Activated gamma-delta T cell (primary cell): ENCODE data around the gene FOXK1.
"Not testable (repeated sequence)": the region's sequence is repeated elsewhere in the genome, so short reads cannot be mapped to it uniquely, and the experiment has no call there.

Experiments used
- DNase-seq: peaks from one replicate; lab custom pipeline; 2025; lab: John Stamatoyannopoulos, UW

FOXK1 gene

DNA sequence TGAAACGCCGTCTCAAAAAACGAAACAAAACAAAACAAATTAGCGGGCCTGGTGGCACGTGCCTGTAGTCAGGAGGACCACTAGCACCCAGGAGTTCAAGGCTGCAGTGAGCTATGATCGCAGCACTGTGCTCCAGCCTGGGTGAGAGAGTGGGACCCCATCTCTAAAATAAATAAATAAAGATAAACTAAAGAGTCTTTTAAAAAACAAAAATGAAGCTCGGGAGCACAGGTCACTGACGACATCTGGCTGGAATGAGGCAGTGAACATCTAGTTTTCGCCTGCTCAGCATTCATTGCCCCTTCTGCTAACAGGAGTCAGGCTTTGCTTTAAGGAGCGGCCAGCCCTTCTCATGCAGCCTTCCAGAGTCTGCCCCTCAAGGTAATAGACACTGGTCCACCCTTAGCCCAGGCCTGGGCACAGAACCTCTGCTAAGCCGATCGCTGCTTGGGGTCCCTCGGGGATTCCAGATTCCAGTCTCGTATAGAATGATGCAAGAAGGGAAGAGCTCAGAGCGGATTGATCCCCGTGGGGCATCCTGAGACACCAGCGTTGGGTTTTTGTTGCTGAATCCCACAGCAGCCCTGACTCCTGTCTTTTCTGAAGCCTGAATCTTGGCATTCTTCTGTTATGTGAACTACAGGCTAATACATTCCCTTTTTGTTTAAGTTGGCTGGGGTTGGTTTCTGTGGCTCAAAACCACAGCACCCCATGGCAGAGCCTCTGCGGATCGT lies 14.2 kb upstream of the FOXK1 start:
- DNase-seq = no peak

DNA sequence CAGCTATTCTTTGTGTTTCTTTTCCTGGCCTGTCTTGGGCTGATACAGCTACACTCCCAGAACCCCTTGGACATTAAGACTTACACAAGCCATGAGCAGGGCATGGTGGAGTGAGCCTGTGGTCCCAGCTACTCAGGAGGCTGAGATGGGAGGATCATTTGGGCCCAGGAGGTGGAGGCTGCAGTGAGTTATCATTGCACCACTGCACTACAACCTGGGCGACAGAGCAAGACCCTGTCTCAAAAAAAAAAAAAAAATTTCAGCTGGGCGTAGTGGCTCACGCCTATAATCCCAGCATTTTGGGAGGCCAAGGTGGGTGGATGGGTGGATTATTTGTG lies 13.6 kb upstream of the FOXK1 start:
- no peak for DNase-seq

DNA sequence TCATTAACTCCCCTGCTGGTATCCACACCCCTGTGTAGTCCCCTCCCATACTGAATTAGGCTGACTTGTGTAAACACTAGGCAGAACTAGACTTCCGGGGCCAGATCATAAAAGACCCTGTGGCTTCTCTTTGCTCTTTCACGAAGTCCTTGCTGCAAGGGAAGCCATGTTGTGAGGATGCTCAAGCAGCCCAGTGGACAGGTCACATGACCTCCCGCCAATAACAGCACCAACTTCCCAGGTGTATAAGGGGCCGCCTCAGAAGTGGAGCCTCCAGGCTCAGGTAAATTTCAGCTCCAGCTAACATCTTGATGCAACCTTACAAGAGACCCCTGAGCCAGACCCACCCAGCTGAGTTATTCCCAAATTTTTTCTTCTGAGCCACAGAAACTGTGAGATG lies 11.3 kb upstream of the FOXK1 start:
- no peak for DNase-seq

DNA sequence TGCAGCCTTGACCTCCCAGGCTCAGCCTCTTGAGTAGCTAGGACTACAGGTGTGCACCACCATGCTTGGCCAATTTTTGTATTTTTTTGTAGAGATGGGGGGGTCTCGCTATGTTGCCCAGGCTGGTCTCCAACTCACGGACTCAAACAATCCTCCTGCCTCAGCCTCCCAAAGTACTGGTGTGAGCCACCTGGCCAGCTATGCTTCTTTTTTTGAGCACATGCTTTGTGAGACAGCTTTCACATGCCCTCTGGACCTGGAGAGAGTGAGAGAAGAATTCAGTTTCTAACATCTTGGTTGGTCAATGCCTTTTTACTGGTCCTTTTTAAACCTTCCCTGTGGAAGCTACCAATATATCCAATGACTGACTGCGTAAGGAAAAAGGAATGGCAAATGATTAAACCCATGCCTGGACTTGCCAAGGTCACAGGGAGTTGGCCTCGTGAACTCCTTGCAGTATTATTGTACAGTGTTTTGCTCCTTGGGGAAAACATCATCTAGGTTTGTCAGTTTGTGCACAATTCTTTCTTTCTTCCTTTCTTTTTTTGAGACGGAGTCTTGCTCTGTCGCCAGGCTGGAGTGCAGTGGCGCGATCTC lies 6.2 kb upstream of the FOXK1 start:
- DNase-seq = no peak

DNA sequence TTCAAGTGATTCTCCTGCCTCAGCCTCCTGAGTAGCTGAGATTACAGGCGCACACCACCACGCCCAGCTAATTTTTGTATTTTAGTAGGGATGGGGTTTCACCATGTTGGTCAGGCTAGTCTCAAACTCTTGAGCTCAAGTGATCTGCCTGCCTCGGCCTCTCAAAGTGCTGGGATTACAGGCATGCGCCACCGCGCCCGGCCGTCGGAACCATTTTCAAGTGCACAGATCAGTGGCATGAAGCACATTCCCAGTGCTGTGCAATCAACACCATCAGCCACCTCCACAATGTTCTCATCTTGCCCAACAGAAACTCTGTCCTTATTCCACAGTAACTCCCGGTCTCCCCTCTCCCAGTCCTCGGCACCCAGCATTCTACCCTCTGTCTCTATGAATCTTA lies 4.6 kb upstream of the FOXK1 start:
- not testable (repeated sequence) for DNase-seq

DNA sequence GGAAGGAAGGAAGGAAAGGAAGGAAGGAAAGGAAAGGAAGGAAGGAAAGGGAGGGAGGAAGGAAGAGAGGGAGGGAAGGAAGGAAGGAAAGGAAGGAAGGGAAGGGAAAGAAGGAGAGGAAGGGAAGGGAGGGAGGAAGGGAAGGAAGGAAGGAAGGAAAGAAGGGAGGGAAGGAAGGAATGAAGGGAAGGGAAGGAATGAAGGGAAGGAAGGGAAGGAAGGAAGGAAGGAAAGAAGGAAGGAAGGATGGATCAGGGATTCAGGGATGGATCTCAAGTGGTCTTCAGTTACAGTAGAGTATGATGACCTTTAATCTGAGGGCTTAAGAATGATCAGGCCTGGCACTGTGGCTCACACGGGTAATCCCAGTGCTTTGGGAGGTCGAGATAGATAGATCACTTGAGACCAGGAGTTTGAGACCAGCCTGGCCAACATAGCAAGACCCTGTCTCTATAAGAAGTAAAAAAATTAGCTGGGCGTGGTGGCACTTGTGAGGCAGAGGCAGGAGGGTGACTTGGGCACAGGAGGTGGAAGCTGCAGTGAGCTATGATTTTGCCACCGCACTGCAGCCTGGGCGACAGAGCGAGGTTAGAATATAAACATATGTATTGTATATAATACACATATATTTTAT lies 760 bp upstream of the FOXK1 start:
- no peak for DNase-seq

DNA sequence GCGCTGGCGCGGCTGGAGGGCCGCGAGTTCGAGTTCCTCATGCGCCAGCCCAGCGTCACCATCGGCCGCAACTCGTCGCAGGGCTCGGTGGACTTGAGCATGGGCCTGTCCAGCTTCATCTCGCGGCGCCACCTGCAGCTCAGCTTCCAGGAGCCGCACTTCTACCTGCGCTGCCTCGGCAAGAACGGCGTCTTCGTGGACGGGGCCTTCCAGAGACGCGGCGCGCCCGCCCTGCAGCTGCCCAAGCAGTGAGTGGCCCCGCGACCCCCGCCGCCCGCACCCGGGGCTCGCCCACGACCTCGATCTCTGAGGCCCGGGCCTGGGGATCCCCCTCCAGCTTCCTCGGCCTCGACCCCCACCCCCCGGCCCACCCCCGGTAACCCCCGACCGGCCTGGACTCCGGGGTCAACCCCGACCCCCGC lies 537 bp downstream of the FOXK1 start:
- DNase-seq = no peak

DNA sequence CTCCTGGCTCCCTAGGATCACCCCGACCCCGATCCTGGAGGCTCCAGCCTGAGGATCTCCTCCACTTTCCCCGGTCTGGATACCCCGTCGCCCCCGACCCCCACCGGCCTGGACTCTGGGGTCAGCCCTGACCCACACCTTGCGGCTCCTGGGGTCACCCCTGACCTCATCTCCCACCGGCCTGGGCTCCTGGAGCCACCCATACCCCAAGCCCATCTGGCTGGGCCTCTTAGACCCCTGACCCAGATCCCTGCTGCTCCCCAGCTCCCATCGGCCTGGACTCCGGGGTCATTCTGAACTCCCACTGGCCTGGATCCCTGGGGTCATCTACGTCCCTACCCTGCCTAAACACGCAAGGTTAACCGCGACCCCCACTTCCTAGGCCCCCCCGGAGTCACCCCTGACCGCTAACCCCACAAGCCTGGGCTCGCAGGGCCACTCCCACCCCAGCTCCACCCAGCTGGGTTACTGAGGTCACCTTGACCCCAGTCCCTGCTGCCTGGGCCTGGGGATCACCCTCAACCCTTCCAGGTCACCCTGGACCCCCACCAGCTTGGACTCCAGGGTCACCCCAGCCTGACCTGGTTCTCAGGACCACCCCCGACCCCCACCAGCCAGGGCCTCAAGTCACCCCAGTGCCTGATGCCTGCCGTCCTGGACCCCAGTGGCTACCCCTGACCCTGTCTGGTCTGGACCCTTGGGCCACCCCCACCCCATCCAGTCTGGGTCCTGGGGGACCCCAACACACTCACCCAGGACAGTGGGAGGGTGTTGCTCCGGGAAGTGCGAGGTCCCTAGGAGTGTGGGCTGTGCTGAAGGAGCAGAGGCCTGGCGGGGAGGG lies 1.2 kb downstream of the FOXK1 start:
- no peak for DNase-seq

DNA sequence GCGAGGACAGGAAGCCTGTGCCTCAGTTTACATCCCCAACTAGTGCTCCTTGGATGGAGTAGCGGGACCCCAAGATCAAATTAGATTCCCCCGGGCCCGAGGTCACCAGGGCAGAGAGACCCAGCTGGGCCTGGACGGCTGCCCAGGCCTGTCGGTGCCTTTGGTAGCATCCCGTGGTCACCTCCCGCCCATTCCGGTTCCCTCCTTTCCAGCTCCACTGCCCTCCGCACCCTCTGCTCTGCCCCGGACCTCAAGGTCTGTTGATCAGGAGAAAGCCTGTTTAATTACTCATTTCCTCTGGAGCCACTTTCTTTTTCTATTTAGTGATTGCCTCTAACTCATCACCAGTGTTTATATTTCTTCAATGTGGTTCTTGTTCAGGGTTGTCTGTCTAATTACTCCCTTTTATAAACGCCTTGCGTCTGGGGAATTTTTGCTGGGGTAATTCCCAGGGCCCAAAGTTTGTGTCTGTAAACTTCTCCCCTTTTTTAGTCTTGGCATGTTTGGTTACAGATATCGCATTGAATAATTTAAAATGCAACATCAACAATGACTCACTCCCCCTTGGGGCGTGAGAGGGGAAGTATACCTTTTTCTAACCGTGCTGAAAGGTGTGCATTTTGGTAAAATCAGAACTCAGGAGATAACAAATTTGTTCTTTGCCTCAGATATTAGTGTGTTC lies 1.9 kb downstream of the FOXK1 start:
- no peak for DNase-seq

DNA sequence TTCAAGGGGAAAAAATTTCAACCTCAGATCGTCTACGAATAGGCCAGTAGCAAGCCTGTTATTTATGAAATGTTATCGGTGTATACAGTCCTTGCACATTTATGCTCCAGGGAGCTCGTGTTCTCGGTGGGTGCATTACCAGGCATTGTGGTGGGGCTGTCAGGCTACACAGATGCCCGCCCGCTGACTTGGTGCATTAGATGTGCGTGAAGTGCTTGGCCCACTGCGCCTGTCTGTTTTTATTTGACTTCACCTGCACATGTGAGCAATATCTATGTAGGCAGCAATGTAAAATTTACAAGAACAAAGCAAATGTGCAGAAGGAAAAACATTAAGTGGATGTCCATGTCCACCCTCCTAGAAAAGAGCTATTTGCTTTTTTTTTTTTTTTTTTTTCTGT lies 2.8 kb downstream of the FOXK1 start:
- DNase-seq = no peak

DNA sequence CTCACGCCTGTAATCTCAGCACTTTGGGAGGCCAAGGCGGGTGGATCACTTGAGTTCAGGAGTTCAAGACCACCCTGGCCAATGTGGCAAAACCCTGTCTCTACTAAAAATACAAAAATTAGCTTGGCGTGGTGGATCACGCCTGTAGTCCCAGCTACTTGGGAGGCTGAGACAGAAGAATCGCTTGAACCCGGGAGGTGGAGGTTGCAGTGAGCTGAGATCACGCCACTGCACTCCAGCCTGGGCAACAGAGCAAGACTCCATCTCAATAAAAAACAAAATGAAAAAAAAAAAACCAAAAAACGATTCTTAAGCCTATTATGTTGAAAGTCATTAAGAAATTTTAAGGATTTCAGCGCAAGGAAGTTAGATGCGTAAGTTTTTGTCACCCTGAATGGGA lies 3.6 kb downstream of the FOXK1 start:
- not testable (repeated sequence) for DNase-seq

DNA sequence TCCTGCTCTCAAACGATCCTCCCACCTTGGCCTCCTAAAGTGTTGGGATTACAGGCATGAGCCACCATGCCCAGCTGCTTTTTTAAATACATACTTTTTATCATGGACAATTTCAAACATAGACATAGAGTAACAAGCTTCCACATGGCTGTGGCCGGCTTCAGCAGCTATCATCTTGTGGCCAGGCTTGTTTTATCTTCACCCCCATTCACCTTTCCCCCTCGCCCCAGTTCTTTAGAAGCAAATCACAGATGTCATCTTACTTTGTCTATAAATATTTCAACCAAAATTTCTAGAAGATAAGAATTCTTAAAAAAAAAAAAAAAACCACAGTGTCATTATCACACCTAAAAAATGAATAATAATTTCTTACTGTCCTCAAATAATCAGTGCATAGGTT lies 5.9 kb downstream of the FOXK1 start:
- DNase-seq = no peak

DNA sequence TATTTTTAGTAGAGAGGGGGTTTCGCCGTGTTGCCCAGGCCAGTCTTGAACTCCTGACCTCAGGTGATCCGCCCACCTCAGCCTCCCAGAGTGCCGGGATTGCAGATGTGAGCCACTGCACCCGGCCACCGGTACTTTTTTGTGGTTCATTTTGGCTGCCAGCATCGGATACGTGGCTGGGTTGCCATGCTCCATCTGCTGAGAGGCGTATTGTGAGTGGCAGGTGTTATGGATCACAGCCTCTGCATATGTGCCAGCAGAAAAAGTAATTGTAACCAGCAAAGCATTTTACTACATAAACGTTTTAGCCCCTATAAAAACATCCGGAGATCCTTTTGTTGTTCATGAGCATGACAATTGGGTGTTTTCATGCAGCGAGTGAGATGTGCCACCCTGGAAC lies 7.1 kb downstream of the FOXK1 start:
- DNase-seq = no peak

DNA sequence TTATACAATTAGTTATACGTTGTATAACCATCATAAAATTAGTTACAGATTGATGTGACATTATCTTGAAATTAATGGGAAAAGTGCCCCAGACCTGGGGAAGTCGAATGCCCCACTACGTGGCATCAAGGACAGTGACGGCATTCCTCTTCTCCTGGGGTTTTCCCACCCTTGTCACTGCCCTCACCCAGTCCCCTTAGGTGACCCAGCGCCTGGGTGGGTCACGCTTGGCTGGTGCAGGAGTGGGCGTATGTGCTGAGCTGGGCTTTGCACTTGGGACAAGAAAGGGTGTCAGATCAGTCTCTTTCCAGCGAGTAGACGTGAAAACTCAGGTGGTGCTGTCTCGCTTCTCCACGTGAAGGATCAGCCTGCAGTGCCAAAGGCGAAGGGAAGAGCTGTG lies 7.6 kb downstream of the FOXK1 start:
- no peak for DNase-seq

DNA sequence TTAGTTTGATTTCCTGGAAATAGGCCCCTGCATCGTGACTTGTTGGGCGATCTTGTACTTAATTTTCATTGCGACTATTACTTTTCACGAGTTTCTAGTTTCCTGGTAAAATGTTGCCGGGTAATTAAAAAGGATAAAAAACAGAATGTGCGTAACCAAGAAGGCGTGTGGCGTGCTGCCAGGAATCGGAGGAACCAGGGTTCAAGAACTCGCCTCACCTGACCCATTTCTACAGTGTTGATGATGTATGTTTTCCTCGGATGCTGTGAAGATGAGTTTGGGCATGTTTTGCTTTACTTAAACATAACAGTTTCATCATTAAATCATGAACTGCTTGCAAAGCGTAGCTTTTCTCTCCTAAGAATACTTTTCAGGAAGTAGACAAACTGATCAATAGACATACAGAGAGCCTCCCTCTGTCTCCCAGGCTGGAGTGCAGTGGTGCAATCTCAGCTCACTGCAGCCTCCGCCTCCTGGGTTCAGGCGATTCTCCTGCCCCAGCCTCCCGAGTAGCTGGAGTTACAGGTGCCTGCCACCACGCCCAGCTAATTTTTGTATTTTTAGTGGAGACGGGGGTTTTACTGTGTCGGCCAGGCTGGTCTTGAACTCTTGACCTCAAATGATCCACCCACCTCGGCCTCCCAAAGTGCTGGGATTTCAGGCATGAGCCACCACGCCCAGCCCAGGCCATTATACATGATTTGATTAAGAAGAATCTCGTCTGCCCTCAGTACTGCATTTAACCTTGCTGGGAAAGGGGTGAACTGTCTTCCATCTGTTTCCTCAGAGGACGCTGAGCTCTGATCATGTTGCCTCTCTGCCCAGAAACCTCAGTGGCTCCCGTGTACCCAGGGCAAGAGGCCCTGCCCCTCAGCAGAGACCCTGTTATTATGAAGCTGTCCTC lies 9.1 kb downstream of the FOXK1 start:
- DNase-seq = no peak

DNA sequence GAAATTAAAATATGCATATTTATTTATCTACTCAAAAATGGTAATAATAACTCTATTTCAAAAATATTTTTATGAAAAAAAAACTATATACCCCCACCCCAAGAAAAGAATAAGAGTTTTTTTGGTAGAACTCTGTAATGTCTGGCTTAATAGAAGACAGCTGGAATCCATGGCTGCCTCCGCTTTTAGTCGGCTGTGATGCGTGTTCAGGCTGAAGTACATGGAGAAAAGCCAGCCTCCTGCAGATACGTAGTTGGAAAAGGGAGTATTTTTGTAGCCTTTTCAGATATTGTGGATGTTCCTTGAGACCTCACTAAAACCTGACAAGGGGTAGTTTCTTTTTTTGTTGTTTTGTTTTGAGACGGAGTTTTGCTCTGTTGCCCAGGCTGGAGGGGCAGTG lies 10.0 kb downstream of the FOXK1 start:
- no peak for DNase-seq

DNA sequence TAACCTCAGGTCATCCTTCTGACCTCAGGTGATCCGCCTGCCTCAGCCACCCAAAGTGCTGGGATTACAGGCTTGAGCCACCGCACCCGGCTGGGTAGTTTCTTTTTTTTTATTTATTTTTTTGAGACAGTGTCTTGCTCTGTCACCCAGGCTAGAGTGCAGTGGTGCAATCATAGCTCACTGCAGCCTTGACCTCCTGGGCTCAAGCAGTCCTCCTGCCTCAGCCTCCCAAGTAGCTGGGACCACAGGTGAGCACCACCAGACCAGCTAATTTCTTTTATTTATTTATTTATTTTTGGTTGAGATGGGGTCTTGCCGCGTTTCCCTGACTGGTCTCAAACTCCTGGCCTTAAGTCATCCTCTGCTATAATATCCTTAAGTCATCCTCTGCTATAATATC lies 10.5 kb downstream of the FOXK1 start:
- not testable (repeated sequence) for DNase-seq

DNA sequence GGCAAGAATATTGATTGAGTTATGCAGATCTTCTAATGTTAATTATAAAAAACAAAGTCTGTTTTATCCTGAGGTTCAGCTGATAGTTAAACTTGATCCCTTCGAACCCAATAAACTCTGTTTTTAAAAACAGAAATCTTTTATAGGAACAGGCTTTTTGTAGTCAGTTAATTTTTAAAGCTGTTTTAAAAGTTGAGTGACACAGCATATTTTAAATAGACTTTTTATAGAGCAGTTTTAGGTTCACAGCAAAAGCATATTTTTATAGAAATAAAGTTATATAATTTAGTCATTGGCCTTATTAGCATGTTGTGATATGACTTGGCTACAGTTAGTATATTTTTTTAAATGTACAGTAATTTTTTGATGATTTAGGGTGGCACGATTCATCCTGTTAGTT lies 11.1 kb downstream of the FOXK1 start:
- no peak for DNase-seq

DNA sequence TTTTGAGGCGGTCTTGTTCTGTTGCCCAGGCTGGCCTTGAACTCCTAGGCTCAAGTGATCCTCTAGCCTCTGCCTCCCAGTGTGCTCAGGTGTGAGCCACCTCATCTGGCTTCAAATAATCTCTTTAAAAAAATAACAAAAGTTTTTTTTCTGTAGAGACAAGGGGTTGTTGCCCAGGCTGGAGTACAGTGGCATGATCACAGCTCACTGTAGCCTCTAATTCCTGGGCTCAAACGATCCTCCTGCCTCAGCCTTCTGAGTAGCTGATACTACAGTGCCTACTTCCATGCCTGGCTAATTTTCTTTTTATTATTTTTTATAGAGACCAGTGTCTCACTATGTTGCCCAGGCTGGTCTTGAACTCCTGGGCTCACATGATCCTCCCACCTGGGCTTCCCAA lies 11.7 kb downstream of the FOXK1 start:
- no peak for DNase-seq

DNA sequence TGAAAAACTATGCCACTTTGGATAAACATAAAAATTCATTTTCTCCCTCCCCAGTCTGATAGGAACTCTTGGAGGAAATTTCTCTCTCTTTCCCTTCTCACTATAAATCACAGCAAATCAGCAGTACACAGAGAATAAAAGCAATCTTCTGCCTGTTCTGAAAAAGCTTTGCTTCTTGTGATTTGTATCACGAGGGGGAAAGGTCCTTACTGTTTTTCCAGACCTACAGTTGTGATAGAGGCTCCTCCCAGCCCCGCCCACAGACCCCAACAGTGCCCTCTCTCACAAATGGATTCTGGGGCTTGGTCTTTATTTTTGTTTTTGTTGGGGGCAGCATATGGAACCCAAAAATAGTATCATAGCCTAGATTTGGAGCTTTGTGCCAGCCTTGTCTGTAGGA lies 12.2 kb downstream of the FOXK1 start:
- no peak for DNase-seq

DNA sequence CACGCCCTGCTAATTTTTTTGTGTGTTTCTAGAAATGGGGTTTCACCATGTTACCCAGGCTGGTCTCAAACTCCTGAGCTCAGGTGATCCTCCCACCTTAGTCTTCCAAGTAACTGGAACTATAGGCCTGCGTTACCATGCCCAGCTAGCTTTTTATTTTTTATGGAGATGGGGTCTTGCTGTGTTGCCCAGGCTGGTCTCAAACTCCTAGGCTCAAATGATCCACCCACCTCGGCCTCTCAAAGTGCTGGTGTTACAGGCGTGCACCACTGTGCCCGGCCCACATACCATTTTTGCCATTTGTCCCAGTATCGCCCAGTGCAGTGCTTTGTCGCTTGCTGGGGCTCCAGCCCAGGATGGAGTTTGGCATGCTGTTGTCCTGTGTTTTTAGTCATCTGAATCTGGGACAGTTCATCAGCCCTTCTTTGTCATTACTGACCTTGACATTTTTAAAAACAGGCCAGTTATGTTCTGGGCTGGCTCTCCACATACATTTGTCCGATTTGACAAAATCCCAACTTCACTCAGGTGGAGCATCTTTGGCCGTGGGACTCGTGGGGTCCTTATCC lies 16.7 kb downstream of the FOXK1 start:
- DNase-seq = no peak
